Testis (tissue), 3 donors: Measurements from ENCODE around the gene ATG10. TPM values are rescaled to one million over a fixed set of nuclear protein-coding genes. Genes with fewer than 3 reads are reported as not detected.
"Not testable (repeated sequence)": the region's sequence is repeated elsewhere in the genome, so short reads cannot be mapped to it uniquely, and the experiment has no call there.

Experiments used
- DNase-seq: peaks from one replicate; pipeline ENCODE4 v3.0.0-alpha.2; 2019
- H3K27ac ChIP-seq, 2 donors: fragments of 200-600 bp; sonication (generic); one replicate each; pipeline ENCODE4 v1.5.1; 2019
- H3K27me3 ChIP-seq: fragments of 200-600 bp; sonication (generic); one replicate; pipeline ENCODE4 v1.5.1; 2019
- H3K36me3 ChIP-seq: fragments of 200-600 bp; sonication (generic); one replicate; pipeline ENCODE4 v1.5.1; 2017; ENCODE audit warnings: low read depth; ENCODE audit errors: missing control alignments
- H3K4me1 ChIP-seq: fragments of 200-600 bp; sonication (generic); one replicate; pipeline ENCODE4 v1.5.1; 2019
- H3K4me3 ChIP-seq, 2 donors: fragments of 200-600 bp; sonication (generic); one replicate each; pipeline ENCODE4 v1.5.1; 2017 to 2019
- H3K9me3 ChIP-seq: fragments of 200-600 bp; sonication (generic); one replicate; pipeline ENCODE4 v1.5.1; 2017
- CTCF ChIP-seq, 3 experiments: fragments of 450-650 bp in 2 of 3; fragments of 200-600 bp in 1 of 3; sonication (generic) in 1 of 3; IDR thresholded peaks; one replicate each; pipeline ENCODE4 v1.5.1; 2016 to 2019; ENCODE audit warnings: antibody characterized with exemption in 3 of 3, mild to moderate bottlenecking in 2 of 3, moderate library complexity in 1 of 3
- POLR2A ChIP-seq: fragments of 450-650 bp; IDR thresholded peaks from one replicate; pipeline ENCODE4 v1.6.1; 2017; ENCODE audit warnings: antibody characterized with exemption, mild to moderate bottlenecking, moderate library complexity
- WGBS, 2 donors: methylation state at CpG; one replicate each; pipeline ENCODE4 v1.1.5; 2018; 5-methylcytosine and 5-hydroxymethylcytosine counted together
- intact Hi-C: fragments of 100-400 bp; cut with DNase I; formaldehyde crosslinking; loops from one replicate; pipeline ENCODE4 v1.15.1; 2023; ENCODE audit warnings: low total_unique reads
- polyA plus RNA-seq: library from polyadenylated mRNA; stranded (reverse); fragments of 350-450 nt; fragmentation: Illumina TruSeq; extraction: RNeasy Lipid Tissue Mini Kit (QIAGEN cat#74804); gene quantifications from one replicate; pipeline ENCODE4 v1.2.3, GENCODE V29; 2014; ENCODE audit warnings: low read depth, low replicate concordance; ENCODE audit not compliant: insufficient read depth
- total RNA-seq, 2 donors: library from RNA; depleted of rRNA; stranded (reverse); fragments of >200 nt; gene quantifications; one replicate each; pipeline ENCODE4 v1.2.3, GENCODE V29; 2016

Gene ATG10
- total and polyA plus RNA-seq, 3 donors from 2014 or later: 10.0 to 15.1 (median 14.4) TPM

GRCh38 chr5:82255844-82256243, 284.0 kb downstream of the ATG10 start:
- no peaks in the 10 kb centered on the region for H3K9me3 ChIP-seq
- TF ChIP-seq POLR2A (no peak), CTCF (IDR thresholded peaks at IDR 0.05) (no peak)
- H3K27me3 ChIP-seq: no peaks in the 10 kb centered on the region
- no peak overlapping the region for H3K4me3 ChIP-seq
- H3K36me3 ChIP-seq: no peaks in the 10 kb centered on the region
- WGBS, 2 donors: 72 to 75% methylated on average over 1 of the region's 1 CpG
- no peak overlapping the region for H3K27ac ChIP-seq
- no peak for DNase-seq
- intact Hi-C loops: no loop called here
- H3K4me1 ChIP-seq: no peaks in the 10 kb centered on the region

DNA sequence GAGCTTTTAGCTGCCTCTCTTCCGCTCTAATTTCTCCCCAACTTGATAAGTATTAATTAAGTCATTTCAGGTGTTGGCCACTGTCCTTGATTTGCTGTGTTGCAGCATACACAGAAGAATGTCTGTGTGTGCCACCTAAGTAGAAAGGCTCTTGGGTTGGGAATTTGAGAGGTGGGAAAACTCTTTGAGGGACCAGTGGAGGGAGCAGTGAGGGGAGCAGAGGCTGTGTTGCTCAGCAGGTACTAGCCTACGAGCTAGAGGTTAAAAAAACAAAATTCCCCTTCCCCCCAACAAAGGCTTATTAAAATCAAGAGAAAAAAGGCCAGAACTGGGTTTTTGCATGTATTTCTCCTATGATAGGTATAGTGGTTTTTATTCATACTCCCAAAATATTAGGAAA, 285.4 kb downstream of the ATG10 start:
- no peaks in the 10 kb centered on the region for H3K36me3 ChIP-seq

DNA sequence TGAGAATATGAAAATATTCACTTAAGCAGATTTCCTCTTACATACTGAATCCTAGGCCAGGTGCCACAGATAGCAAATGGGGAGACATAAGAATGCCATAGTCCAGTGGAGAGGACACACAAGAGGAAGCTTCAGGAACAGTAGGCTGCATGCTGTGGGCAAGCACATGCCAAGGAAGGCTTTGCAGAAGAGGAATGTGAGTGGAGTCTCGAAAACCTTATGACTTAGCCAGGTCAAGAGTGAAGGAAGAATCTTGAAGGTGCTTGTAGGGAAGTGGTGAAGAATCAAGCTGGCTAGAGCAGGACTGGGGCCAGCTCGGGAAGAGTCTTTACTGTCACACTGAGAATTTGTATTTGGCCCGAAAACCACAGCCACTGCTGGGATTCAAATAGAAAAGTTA, 285.9 kb downstream of the ATG10 start:
- TF ChIP-seq POLR2A: no peak
- TF ChIP-seq CTCF (IDR thresholded peaks at IDR 0.05): no peak
- WGBS, 2 donors: 86 to 93% methylated on average over 3 of the region's 3 CpGs
- no peaks in the 10 kb centered on the region for H3K4me1 ChIP-seq

More for the DNA sequence above, 285.4 kb downstream of the ATG10 start:
- TF ChIP-seq POLR2A (no peak), CTCF (IDR thresholded peaks at IDR 0.05) (no peak)
- Histone ChIP-seq H3K27me3 (no peaks in the 10 kb centered on the region), H3K4me3 (no peak overlapping the region), H3K4me1 (no peaks in the 10 kb centered on the region), H3K27ac (no peak overlapping the region), H3K9me3 (no peaks in the 10 kb centered on the region)
- DNase-seq: no peak
- intact Hi-C loops: no loop called here
- 88 to 92% methylated on average over 2 of the region's 2 CpGs for WGBS, 2 donors

GRCh38 chr5:82259172-82259800, 287.5 kb downstream of the ATG10 start:
- H3K27me3 ChIP-seq: no peaks in the 10 kb centered on the region
- no peak overlapping the region for H3K27ac ChIP-seq
- TF ChIP-seq POLR2A: no peak
- peak in 1 of 3 experiments; percentile 35 for TF ChIP-seq CTCF (IDR thresholded peaks at IDR 0.05)
- H3K36me3 ChIP-seq: no peaks in the 10 kb centered on the region
- intact Hi-C loops: no loop called here
- H3K4me3 ChIP-seq: no peak overlapping the region
- WGBS, 2 donors: 81 to 85% methylated on average over 3 of the region's 3 CpGs
- H3K9me3 ChIP-seq: no peaks in the 10 kb centered on the region
- no peaks in the 10 kb centered on the region for H3K4me1 ChIP-seq
- no peak for DNase-seq

More for the DNA sequence above, 285.9 kb downstream of the ATG10 start:
- H3K9me3 ChIP-seq: no peaks in the 10 kb centered on the region
- no peak for DNase-seq
- H3K36me3 ChIP-seq: no peaks in the 10 kb centered on the region
- no peaks in the 10 kb centered on the region for H3K27me3 ChIP-seq
- H3K4me3 ChIP-seq: no peak overlapping the region
- intact Hi-C loops: no loop called here
- no peak overlapping the region for H3K27ac ChIP-seq

DNA sequence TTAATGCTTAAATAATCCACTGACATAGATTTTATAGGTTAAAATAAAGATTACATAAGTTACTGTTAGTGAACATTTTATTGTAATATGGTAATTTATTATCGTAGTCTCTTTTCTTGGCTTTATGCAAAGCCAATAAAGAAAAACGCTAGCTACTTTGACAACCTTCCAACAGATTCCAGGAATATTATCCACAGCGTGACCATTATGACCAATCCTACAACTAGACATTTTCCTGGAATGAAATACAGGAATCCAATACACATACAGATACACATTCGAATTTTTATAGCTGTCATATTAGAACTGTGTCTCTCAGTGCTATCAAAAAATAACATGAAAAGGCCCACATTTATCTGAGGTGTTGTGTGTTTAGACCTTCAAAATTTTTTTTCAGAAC, 293.2 kb downstream of the ATG10 start:
- 50 to 68% methylated on average over 4 of the region's 4 CpGs for WGBS, 2 donors
- no peaks in the 10 kb centered on the region for H3K36me3 ChIP-seq
- H3K9me3 ChIP-seq: no peaks in the 10 kb centered on the region
- TF ChIP-seq POLR2A: no peak
- no peak for TF ChIP-seq CTCF (IDR thresholded peaks at IDR 0.05)
- H3K4me1 ChIP-seq: no peaks in the 10 kb centered on the region
- H3K4me3 ChIP-seq: no peak overlapping the region
- no peak for DNase-seq
- H3K27ac ChIP-seq: no peak overlapping the region
- no peaks in the 10 kb centered on the region for H3K27me3 ChIP-seq
- intact Hi-C loops: no loop called here

- 93 to 98% methylated on average over 9 of the region's 9 CpGs for WGBS, 2 donors
- DNase-seq, H3K9me3 ChIP-seq, H3K27me3 ChIP-seq, H3K4me1 ChIP-seq, intact Hi-C loops, H3K36me3 ChIP-seq, H3K4me3 ChIP-seq, H3K27ac ChIP-seq: not testable (repeated sequence)
Measured at GRCh38 chr5:82267297-82267933, 295.6 kb downstream of the ATG10 start.

- H3K27me3 ChIP-seq, H3K4me1 ChIP-seq, intact Hi-C loops, DNase-seq, H3K36me3 ChIP-seq, H3K27ac ChIP-seq, H3K9me3 ChIP-seq, H3K4me3 ChIP-seq: not testable (repeated sequence)
- WGBS, 2 donors: 75 to 88% methylated on average over 2 of the region's 2 CpGs
Measured at GRCh38 chr5:82269363-82269762, 297.5 kb downstream of the ATG10 start.
